ENCODE results near the gene FMOD.
"Not testable (repeated sequence)": the region's sequence is repeated elsewhere in the genome, so short reads cannot be mapped to it uniquely, and the experiment has no call there.

FMOD gene

DNA sequence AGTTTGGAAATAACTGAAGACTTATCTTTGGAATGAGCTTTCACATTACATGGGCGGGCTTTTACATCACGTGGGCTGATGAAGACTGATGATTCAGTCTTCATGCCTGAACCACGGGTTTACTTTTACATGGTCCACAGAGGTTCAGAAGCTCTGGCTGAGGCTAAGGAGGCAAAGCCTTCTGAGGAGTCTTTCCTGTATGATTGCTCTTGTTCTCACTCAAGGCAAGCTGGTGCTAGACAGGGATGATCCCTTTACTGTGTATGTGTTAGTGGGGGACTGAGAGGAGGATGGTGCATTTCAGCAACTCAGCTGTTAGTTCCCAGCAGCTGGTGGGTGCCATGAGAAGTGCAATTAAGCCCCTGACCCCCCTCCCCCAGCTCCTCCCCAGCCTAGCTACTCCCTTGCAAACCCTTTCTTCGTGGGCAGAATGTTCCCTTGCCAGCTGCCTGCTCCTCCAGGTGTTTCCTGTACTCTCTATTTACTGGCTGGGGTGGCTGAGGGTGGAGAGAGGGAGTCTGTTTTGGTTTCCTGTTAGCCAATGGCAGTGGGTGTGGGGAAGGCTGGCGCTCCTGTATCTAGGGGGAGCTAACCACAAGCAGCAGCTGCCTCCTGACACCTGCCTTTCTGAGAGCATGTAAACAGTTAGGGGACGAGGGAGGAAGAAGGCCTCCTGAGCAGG lies 30.2 kb downstream of the FMOD start:
- Histone ChIP-seq H3K27ac (ENCODE audit: low read depth in 2 of 2, low read length in 2 of 2) (peak overlapping the region; percentile 93 to 99), H3K4me1 (ENCODE audit: control insufficient read depth in 2 of 2, insufficient read depth in 2 of 2, low read length in 2 of 2) (peaks cover 79 to 88% of the 10 kb centered on the region in 2 donors), H3K9ac (ENCODE audit: low read depth in 1 of 2, low read length in 2 of 2) (peak overlapping the region; percentile 17 to 49)

DNA sequence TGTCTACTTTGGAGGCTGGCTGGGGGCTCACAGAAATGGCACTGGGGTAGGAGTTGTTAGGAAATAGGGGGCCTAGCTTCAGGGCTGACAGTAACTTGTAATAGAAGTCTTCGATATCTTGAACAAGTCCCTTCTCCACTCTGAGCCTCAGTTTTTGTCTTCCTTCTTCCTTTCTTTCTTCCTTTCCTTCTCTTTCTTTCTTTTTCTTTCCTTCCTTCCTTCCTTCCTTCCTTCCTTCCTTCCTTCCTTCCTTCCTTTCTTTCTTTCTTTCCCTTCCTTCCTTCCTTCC lies 32.7 kb downstream of the FMOD start:
- Histone ChIP-seq H3K4me1 (ENCODE audit: control insufficient read depth in 2 of 2, insufficient read depth in 2 of 2, low read length in 2 of 2) (peaks cover 58 to 63% of the 10 kb centered on the region in 2 donors), H3K9me3 (ENCODE audit: control insufficient read depth in 2 of 2, low read length in 2 of 2) (no peaks in the 10 kb centered on the region), H3K27me3 (ENCODE audit: control insufficient read depth in 2 of 2, insufficient read depth in 2 of 2, low read length in 2 of 2) (no peaks in the 10 kb centered on the region), H3K9ac (ENCODE audit: low read depth in 1 of 2, low read length in 2 of 2) (peak overlapping the region; percentile 0 to 14), H3K4me3 (ENCODE audit: low read length in 2 of 2) (no peak overlapping the region), H3K36me3 (ENCODE audit: control insufficient read depth in 2 of 2, insufficient read depth in 2 of 2, low read length in 2 of 2) (no peaks in the 10 kb centered on the region), H3K27ac (ENCODE audit: low read depth in 2 of 2, low read length in 2 of 2) (peak overlapping the region; percentile 73 to 85)

More for the DNA sequence above, 30.2 kb downstream of the FMOD start:
- no peaks in the 10 kb centered on the region for H3K27me3 ChIP-seq (ENCODE audit: control insufficient read depth in 2 of 2, insufficient read depth in 2 of 2, low read length in 2 of 2)
- peak overlapping the region in 1 of 2 donors; percentile 20 for H3K4me3 ChIP-seq (ENCODE audit: low read length in 2 of 2)
- no peaks in the 10 kb centered on the region for H3K9me3 ChIP-seq (ENCODE audit: control insufficient read depth in 2 of 2, low read length in 2 of 2)
- no peaks in the 10 kb centered on the region for H3K36me3 ChIP-seq (ENCODE audit: control insufficient read depth in 2 of 2, insufficient read depth in 2 of 2, low read length in 2 of 2)

DNA sequence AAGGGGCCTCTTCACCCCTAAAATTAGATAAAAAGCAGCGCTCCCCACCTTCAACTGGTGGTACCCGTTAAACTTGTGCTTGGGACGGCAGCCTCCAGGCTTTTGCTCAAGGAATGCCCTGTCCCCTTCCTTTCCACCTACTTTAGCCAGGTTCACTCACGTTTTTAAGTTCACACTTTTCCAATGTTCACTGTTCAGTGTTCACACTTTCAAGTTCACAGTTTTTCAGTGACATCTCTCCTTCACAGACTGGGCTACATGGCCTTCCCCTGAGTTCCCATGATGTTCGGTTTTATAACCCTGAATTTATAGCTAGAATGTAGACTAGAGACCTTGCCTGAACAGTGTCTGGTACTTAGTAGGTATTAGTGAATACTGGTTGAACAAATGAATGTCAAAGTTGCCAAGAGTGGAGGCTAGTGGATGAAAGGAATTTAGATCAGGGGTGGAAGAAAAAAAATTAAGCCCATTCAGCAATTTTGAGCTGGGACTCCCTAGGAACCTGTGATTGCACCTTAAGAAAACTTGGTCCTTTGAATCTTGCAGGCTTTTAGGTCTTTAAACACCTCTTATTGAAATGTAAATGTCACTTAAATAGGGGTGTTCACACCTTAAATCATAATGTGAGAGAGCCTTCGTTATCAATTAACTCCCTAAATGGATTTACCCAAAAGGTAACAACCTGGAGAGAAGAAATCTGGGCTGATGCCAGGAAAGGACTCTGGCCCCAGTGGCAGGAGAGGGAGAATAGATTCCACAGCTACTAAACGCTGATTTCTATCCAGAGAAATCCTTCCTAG lies 33.3 kb downstream of the FMOD start:
- peaks cover 52 to 57% of the 10 kb centered on the region in 2 donors for H3K4me1 ChIP-seq (ENCODE audit: control insufficient read depth in 2 of 2, insufficient read depth in 2 of 2, low read length in 2 of 2)

DNA sequence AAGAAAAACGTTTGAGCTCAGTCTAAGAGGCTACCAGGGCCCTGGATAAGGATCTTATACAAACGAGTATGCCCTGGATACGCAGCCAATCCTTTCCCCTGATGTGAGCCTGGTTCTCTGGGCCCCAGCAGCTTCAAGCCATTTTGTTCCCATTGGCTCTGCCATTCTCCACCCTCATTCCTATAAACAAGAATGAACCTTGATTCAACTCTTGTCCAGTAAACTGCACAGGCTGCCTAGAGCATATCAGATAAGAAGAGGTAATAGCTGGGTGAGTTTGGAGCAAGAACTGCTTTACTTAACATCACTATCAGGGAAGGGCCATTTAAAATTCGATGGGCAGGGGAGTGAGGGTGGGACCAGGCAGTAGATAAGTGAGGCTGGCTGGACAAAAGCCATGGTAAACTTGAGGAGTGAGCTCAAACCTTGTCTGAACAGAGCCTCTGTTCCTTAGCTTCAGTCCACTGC lies 34.3 kb downstream of the FMOD start:
- Histone ChIP-seq H3K27ac (ENCODE audit: low read depth in 2 of 2, low read length in 2 of 2) (peak overlapping the region; percentile 73 to 85), H3K27me3 (ENCODE audit: control insufficient read depth in 2 of 2, insufficient read depth in 2 of 2, low read length in 2 of 2) (no peaks in the 10 kb centered on the region), H3K4me1 (ENCODE audit: control insufficient read depth in 2 of 2, insufficient read depth in 2 of 2, low read length in 2 of 2) (peaks cover 45 to 47% of the 10 kb centered on the region in 2 donors), H3K9ac (ENCODE audit: low read depth in 1 of 2, low read length in 2 of 2) (peak overlapping the region in 1 of 2 donors; percentile 36), H3K36me3 (ENCODE audit: control insufficient read depth in 2 of 2, insufficient read depth in 2 of 2, low read length in 2 of 2) (no peaks in the 10 kb centered on the region), H3K9me3 (ENCODE audit: control insufficient read depth in 2 of 2, low read length in 2 of 2) (no peaks in the 10 kb centered on the region), H3K4me3 (ENCODE audit: low read length in 2 of 2) (no peak overlapping the region)

More for the DNA sequence above, 33.3 kb downstream of the FMOD start:
- Histone ChIP-seq H3K9ac (ENCODE audit: low read depth in 1 of 2, low read length in 2 of 2) (peak overlapping the region; percentile 8 to 14), H3K36me3 (ENCODE audit: control insufficient read depth in 2 of 2, insufficient read depth in 2 of 2, low read length in 2 of 2) (no peaks in the 10 kb centered on the region), H3K27ac (ENCODE audit: low read depth in 2 of 2, low read length in 2 of 2) (peak overlapping the region; percentile 73 to 85), H3K27me3 (ENCODE audit: control insufficient read depth in 2 of 2, insufficient read depth in 2 of 2, low read length in 2 of 2) (no peaks in the 10 kb centered on the region), H3K4me3 (ENCODE audit: low read length in 2 of 2) (no peak overlapping the region), H3K9me3 (ENCODE audit: control insufficient read depth in 2 of 2, low read length in 2 of 2) (no peaks in the 10 kb centered on the region)

DNA sequence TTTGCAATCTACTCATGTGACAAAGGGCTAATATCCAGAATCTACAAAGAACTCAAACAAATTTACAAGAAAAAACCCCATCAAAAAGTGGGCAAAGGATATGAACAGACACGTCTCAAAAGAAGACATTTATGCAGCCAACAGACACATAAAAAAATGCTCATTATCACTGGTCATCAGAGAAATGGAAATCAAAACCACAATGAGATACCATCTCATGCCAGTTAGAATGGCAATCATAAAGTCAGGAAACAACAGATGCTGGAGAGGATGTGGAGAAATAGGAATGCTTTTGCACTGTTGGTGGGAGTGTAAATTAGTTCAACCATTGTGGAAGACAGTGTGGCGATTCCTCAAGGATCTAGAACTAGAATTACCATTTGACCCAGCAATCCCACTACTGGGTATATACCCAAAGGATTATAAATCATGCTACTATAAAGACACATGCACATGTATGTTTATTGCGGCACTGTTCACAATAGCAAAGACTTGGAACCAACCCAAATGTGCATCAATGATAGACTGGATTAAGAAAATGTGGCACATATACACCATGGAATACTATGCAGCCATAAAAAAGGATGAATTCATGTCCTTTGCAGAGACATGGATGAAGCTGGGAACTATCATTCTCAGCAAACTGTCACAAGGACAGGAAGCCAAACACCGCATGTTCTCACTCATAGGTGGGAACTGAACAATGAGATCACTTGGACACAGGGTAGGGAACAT lies 36.7 kb downstream of the FMOD start:
- Histone ChIP-seq H3K4me1 (ENCODE audit: control insufficient read depth in 2 of 2, insufficient read depth in 2 of 2, low read length in 2 of 2) (peaks cover 26 to 29% of the 10 kb centered on the region in 2 donors), H3K36me3 (ENCODE audit: control insufficient read depth in 2 of 2, insufficient read depth in 2 of 2, low read length in 2 of 2) (peaks cover 9 to 10% of the 10 kb centered on the region in 2 donors)
- H3K9ac ChIP-seq (ENCODE audit: low read depth in 1 of 2, low read length in 2 of 2); H3K27me3 ChIP-seq (ENCODE audit: control insufficient read depth in 2 of 2, insufficient read depth in 2 of 2, low read length in 2 of 2); H3K4me3 ChIP-seq (ENCODE audit: low read length in 2 of 2); H3K9me3 ChIP-seq (ENCODE audit: control insufficient read depth in 2 of 2, low read length in 2 of 2); H3K27ac ChIP-seq (ENCODE audit: low read depth in 2 of 2, low read length in 2 of 2): not testable (repeated sequence)

DNA sequence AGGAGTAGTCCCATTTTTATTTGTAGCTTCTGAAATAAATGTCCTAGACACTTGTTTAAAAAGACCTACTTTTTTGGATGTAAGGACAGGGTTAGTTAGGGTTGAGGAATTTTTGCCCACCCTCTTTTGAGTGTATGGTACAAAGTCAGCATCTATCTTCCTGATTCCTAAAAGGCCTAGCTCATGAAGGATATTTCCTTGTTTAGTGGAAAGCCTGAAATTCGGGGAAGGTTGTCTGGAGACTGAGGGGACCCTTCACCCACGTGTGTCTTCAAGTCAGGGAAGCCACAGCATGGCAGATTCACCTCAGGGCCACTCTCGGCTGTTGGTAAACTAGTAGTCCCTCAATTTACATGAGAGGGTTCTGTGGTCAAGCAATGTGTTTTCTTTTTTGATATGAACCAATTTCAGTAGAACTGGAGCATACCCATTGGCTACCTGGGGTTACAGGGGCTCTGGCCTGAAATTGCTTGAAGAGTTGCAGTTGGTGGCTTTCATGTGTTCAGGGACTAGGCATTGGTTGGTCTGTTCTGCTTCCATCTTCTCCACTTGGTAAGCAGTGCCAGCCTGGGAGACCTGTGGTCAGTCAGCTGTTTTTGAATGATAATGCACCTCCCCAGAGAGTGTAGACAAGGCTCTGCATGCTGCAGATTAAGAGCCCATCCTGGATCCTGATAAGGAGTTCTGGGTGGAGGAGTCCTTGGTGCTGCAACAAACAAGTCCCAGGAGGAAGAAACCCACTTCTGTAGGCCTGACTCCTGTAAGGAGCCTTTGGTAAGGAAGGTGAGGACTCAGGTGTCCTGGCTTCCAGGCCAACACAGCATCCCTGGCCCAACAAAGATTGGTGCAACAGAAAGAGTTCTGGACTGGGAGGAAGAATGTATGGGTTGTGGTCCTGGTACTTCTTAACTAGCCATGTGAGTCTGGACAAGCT lies 39.3 kb downstream of the FMOD start:
- H3K36me3 ChIP-seq (ENCODE audit: control insufficient read depth in 2 of 2, insufficient read depth in 2 of 2, low read length in 2 of 2), result peaks cover 26 to 33% of the 10 kb centered on the region in 2 donors
- no peaks in the 10 kb centered on the region for H3K9me3 ChIP-seq (ENCODE audit: control insufficient read depth in 2 of 2, low read length in 2 of 2)
- no peak overlapping the region for H3K9ac ChIP-seq (ENCODE audit: low read depth in 1 of 2, low read length in 2 of 2)
- no peak overlapping the region for H3K4me3 ChIP-seq (ENCODE audit: low read length in 2 of 2)
- H3K4me1 ChIP-seq (ENCODE audit: control insufficient read depth in 2 of 2, insufficient read depth in 2 of 2, low read length in 2 of 2), result peaks cover 31 to 39% of the 10 kb centered on the region in 2 donors
- no peak overlapping the region for H3K27ac ChIP-seq (ENCODE audit: low read depth in 2 of 2, low read length in 2 of 2)
- H3K27me3 ChIP-seq (ENCODE audit: control insufficient read depth in 2 of 2, insufficient read depth in 2 of 2, low read length in 2 of 2), result no peaks in the 10 kb centered on the region

DNA sequence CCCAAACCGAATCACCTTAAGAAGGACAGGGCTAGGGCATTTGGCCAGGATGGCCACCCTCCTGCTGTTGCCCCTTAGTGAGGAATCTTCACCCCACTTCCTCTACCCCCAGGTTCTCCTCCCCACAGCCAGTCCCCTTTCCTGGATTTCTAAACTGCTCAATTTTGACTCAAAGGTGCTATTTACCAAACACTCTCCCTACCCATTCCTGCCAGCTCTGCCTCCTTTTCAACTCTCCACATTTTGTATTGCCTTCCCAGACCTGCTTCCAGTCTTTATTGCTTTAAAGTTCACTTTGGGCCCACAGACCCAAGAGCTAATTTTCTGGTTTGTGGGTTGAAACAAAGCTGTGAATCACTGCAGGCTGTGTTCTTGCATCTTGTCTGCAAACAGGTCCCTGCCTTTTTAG lies 42.0 kb downstream of the FMOD start:
- H3K9me3 ChIP-seq (ENCODE audit: control insufficient read depth in 2 of 2, low read length in 2 of 2), result no peaks in the 10 kb centered on the region
- H3K4me1 ChIP-seq (ENCODE audit: control insufficient read depth in 2 of 2, insufficient read depth in 2 of 2, low read length in 2 of 2), result peaks cover 34 to 37% of the 10 kb centered on the region in 2 donors
- peak overlapping the region; percentile 68 to 93 for H3K4me3 ChIP-seq (ENCODE audit: low read length in 2 of 2)
- H3K9ac ChIP-seq (ENCODE audit: low read depth in 1 of 2, low read length in 2 of 2), result peak overlapping the region; percentile 74 to 100
- peaks cover 26 to 33% of the 10 kb centered on the region in 2 donors for H3K36me3 ChIP-seq (ENCODE audit: control insufficient read depth in 2 of 2, insufficient read depth in 2 of 2, low read length in 2 of 2)
- no peaks in the 10 kb centered on the region for H3K27me3 ChIP-seq (ENCODE audit: control insufficient read depth in 2 of 2, insufficient read depth in 2 of 2, low read length in 2 of 2)
- H3K27ac ChIP-seq (ENCODE audit: low read depth in 2 of 2, low read length in 2 of 2), result peak overlapping the region; percentile 35 to 52

DNA sequence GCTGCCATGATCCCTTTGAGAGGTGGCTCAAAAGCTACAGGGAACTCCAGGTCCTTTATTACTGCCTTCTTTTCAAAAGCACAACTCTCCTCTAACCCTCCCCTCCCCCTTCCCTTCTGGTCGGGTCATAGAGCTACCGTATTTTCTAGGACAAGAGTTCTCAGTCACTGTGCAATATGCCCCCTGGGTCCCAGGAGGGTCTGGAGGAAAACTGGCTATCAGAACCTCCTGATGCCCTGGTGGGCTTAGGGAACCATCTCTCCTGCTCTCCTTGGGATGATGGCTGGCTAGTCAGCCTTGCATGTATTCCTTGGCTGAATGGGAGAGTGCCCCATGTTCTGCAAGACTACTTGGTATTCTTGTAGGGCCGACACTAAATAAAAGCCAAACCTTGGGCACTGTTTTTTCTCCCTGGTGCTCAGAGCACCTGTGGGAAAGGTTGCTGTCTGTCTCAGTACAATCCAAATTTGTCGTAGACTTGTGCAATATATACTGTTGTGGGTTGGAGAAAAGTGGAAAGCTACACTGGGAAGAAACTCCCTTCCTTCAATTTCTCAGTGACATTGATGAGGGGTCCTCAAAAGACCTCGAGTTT lies 42.5 kb downstream of the FMOD start:
- Histone ChIP-seq H3K4me3 (ENCODE audit: low read length in 2 of 2) (peak overlapping the region; percentile 68 to 93), H3K4me1 (ENCODE audit: control insufficient read depth in 2 of 2, insufficient read depth in 2 of 2, low read length in 2 of 2) (peaks cover 34 to 38% of the 10 kb centered on the region in 2 donors), H3K36me3 (ENCODE audit: control insufficient read depth in 2 of 2, insufficient read depth in 2 of 2, low read length in 2 of 2) (peaks cover 26 to 33% of the 10 kb centered on the region in 2 donors), H3K9me3 (ENCODE audit: control insufficient read depth in 2 of 2, low read length in 2 of 2) (no peaks in the 10 kb centered on the region), H3K27ac (ENCODE audit: low read depth in 2 of 2, low read length in 2 of 2) (peak overlapping the region; percentile 52 to 53), H3K27me3 (ENCODE audit: control insufficient read depth in 2 of 2, insufficient read depth in 2 of 2, low read length in 2 of 2) (no peaks in the 10 kb centered on the region), H3K9ac (ENCODE audit: low read depth in 1 of 2, low read length in 2 of 2) (peak overlapping the region; percentile 74 to 100)

DNA sequence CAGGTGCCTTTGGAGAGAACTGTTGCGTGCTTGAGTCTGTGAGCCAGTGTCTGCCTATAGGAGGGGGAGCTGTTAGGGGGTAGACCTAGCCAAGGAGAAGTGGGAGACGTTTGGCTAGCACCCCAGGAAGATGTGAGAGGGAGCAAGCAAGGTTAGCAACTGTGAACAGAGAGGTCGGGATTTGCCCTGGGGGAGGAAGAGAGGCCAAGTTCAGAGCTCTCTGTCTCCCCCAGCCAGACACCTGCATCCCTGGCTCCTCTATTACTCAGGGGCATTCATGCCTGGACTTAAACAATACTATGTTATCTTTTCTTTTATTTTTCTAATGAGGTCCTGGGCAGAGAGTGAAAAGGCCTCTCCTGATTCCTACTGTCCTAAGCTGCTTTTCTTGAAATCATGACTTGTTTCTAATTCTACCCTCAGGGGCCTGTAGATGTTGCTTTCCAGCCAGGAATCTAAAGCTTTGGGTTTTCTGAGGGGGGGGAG lies 43.2 kb downstream of the FMOD start:
- Histone ChIP-seq H3K4me1 (ENCODE audit: control insufficient read depth in 2 of 2, insufficient read depth in 2 of 2, low read length in 2 of 2) (peaks cover 34 to 39% of the 10 kb centered on the region in 2 donors), H3K27me3 (ENCODE audit: control insufficient read depth in 2 of 2, insufficient read depth in 2 of 2, low read length in 2 of 2) (no peaks in the 10 kb centered on the region), H3K9me3 (ENCODE audit: control insufficient read depth in 2 of 2, low read length in 2 of 2) (no peaks in the 10 kb centered on the region), H3K36me3 (ENCODE audit: control insufficient read depth in 2 of 2, insufficient read depth in 2 of 2, low read length in 2 of 2) (peaks cover 26 to 33% of the 10 kb centered on the region in 2 donors), H3K27ac (ENCODE audit: low read depth in 2 of 2, low read length in 2 of 2) (peak overlapping the region; percentile 52 to 53), H3K9ac (ENCODE audit: low read depth in 1 of 2, low read length in 2 of 2) (peak overlapping the region; percentile 74 to 100), H3K4me3 (ENCODE audit: low read length in 2 of 2) (peak overlapping the region; percentile 68 to 93)

Measured in mucosa of rectum (tissue), 2 donors.